GM19463 (cell line): ENCODE measurements around the gene COPS9.

ENCODE experiments used
- ATAC-seq: cut with Tn5 transposase; IDR thresholded peaks from one replicate; pipeline ENCODE4 v1.9.1; 2021; ENCODE audit warnings: mild to moderate bottlenecking, moderate library complexity; ENCODE audit not compliant: unreplicated experiment

COPS9 gene

DNA sequence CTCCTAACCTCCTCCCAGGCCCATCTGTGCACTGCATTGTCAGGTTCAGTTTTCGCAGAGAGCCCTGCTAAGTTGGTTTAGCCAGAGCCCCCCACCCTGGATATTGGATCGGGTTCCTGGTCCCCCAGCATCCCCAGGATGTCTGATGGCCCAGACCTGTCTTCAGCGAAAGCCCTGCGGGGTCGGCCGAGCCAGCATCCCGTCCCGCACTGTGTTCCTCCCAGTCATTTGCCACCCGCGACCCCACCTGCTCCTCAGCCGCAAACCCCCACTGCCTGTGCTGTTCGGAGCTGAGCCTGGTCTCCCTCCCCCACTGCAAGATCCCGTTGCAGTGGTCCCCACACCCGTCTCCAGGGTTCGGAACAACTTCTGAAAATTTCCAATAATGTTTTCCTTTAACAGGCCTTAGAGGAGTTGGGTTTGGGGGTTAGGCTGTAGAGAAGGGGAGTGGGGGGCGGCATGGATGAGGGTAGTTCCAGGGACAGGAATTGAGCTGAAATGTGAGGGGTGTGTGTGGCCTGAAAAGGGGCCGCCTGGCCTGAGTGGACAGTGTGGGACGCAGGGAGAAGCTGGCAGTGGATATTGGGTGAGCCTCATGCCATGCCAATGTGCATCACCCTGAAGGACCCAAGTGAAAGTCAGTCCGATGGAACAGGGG, 1.6 kb upstream of the COPS9 start:
- ATAC-seq, result no peak

DNA sequence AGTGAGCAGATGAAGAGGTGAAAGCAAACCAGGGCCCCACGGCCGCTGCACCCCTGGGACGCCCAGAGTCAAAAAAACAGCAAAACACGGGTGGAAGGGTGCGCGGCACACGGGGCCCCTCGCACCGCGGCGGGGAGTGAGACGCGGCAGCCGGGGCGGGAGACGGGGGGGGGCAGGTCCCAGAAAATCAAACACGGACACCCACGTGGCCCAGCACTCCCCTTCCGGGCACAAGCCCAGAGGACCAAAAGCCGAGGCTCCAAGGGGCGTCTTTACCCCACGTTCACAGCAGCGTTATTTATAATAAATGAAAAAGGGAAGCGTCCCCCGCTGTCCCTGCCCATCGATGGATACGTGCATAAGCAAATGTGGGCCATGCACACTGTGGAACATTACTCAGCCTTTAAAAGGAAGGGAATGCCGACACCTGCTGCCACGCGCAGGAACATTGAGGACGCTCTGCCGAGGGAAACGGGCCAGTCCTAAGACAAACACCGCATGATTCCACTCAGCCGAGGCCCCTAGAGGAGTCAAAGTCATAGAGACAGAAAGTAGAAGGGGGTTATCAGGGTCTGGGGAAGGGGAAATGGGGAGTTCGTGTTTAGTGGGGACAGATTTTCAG, 677 bp upstream of the COPS9 start:
- peak; percentile 17 for ATAC-seq

DNA sequence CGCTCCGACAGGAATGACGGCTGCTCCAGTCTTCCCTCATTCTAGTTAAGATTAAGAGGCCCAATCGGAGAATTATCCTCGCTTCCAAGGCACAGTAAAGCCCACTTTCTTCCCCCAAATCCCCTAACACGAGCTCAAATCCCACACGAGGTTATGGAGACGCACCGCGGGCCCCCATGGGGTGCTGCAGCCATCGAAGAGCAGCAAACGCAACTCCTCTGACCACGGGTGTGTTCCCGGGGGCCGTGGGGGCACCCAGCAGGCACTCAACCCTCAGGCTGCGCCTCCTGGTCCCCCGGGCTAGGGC, 446 bp downstream of the COPS9 start:
- ATAC-seq, result peak; percentile 10

DNA sequence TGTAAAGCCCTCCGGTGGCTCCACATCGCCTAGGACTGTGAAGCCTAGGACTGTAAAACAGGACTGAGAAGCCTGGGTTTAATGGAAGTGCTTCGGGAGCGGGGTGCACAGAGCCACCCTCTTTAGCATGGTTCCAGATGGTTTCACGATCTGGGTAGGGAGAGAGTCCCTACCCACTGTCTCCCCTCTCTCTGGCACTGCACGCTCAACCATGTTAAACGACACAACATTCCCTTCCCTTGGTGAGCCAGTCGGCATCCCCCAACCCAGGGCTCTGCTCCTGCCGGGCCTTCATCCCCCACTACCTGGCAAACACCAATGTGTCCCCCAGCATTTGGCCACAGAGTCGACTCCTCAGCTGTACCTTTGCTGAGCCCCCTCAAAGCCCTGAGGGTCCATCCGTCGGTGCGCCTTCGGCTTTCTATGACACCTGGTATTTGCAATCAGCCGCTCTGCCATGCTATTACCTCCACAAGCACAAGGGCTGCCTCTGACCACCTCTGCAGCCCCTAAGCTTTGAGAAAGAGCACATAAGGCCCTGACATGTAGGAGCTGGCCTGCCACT, 1.1 kb downstream of the COPS9 start:
- no peak for ATAC-seq

DNA sequence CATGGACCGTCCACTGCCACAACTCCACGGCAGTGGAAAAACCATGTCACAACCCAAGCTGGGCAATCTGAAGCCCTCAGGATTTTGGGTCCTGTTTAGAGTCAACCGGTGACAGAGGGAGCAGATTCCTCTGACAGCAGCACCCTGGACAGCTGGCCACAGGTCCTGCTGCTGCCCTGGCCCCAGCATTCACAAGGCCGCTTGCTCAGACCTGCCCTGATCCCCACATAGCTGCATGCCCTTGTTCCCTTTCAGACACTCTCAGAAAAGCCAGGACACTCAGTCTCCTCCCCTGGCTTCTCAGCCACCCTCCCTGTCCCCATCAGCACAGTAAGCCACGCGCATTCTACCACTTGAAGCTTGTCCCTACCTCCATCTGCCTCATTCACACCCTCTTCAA, 1.6 kb downstream of the COPS9 start:
- ATAC-seq, result no peak

DNA sequence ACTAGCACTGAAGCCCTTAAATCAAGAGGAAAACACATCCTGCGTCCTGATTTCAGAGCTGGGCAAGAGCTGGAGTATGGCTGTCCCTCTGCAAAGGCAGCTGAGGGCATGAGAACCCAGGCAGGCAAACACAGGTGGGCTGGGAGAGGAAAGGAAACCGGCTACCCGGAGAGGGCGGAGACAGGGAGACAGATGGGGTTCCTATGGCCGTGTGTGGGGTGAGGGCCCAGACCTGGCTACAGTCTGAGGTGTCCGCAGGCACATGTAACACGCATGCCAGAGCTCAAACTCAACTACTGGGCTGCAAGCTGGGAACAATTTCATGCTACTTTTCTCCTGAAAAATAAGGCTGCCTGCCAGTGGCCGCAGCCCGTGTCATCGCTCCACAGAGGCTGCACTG, 2.7 kb downstream of the COPS9 start:
- ATAC-seq, result no peak

DNA sequence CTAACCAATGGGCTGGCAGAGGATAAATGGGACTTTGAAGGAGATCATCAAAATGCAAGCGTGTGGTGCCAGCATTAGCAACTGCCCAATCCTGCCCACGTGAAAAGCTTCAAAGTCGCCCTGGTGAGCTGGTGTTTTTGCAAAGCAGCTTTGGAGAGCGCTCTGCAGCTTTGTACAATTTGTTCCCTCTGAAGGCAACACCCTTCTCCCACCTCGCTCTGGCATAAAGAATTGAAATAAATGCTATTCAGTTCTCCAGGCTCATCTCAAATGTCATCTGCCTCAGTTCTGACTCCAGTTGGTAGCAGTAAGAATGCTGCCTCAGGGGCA, 3.5 kb downstream of the COPS9 start:
- ATAC-seq, result no peak

DNA sequence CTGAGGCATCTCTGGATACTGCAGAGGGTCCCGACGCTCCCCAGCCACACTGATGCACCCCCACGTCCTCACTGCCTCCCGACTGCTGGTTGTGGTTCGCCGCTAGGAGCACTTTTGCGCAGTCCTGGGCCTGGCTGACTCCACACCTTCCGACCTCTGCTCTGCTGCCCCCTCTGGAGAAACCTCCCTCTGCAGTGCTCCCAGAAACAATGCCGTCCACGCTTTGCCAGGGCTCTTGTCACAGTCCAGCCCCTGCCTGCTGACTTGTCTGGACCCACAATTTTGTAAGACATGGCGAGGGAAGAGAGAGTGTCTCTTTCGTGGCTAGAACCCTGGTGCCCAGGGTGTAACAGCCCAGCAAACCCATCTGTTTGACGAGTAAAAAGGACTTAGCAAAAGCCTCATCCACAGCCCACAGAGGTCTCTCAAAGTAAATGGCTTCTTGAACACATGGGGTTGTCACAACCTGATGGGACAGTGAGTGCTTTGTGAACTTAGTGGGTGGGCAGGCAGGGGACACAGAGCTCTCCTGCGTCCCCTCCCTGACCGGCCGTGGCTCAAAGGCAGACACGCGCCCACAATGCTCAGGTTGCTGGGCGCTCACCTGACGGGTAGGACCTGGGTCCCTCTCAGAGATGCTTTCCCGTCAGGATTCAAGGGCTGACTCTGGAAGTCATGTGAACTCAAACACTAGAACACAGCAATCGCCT, 4.0 kb downstream of the COPS9 start:
- no peak for ATAC-seq

DNA sequence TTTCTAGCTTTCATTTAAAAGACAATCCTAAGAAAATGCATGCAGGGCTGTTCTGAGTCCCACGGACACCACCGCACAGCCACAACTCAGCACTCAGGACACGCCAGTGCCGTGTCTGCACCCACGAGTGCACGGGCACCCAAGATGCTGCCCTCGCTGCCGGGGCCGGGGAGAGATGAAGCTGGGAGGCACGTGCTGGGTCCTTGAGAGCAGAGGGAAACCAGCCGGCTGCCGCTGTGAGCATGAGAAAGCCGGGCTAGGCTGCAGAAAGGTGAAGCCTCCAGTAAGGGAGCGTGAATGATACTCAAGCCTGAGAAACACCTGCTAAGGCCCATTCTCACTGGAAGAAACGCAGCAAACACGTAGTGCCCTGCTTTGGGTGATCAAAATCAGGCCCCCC, 4.8 kb downstream of the COPS9 start:
- no peak for ATAC-seq

DNA sequence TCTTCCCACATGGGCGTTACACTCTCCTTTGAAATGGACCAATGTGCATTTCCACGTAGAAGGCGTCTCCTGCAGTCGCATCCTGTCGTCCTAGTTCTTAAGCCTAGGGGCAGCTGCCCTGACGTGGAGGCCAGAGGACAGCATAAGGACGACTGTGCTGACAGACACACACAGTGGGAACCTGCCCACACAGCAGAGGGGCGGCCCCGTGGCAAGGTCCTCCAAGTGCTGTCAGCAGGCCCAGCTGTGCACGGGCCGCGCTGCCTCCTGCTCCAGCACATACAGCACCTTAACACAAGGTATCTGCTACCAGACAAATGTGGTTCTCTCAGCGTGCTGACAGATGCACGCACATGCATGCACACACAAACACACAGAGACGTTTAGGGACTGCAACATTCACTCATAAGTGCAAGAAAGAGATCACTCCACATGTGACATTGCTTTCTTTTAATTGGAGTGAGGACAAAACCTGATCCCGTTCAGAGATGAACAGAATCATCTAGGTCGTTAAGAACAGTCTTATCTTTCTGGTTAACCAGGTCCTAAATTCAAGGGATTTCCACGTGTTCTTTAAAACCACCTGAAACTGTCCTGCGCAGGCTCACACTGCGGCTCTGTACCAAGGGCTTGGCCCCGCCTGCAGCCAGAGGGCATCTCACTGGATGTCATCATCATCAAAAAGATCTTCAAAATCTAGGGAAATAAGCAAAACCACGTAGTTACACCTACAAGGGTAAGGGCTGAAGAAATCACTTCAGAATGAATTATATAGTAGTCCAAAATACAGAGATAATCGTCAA, 5.5 kb downstream of the COPS9 start:
- ATAC-seq, result no peak

DNA sequence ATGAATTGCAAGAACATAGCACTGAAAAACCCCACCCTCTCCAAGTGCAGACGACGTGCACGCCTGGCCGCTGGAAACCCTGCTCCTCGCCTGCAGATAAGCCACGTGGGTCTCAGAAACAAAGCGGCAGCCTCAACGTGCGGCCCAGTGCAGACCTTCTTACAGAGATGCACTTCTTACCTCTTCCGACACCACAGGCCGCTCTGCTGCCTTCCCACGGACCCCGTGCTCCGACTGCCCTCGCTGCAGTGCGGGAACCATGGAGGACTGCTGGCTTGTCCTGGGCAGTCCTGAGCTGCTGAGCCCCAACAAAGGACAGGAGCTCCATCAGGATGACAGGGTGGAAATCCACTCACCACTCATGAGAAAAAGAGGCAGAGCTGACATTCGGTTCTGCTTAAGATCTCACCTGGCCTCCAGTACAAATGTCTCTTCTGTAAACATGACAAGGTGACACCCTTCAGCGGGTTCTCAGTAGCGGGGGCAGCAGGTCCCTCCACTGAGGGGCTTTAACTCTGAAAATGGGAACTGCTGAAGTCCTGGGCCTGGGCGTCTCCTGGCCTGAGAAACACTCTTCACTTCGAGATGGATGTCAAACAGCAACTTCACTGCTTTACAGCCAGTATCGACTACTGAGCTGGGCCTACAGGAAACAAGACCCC, 6.2 kb downstream of the COPS9 start:
- ATAC-seq, result no peak

DNA sequence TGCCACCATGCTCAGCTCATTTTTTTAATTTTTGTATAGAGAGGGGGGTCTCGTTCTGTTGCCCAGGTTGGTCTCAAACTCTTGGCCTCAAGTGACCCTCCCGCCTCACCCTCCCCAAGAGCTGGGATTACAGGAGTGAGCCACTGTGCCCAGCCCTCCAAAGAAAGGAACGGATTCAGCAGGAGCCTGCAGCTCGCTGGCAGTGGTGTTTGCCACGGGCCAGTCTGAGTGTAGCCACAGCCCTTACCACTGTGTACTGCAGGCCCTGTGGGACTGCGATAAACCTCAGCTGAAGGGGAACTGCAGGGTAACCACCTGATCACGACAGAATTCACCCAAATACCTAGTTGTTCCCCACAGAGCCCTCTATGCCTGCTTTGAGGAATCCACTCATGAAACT, 6.8 kb downstream of the COPS9 start:
- ATAC-seq, result no peak

DNA sequence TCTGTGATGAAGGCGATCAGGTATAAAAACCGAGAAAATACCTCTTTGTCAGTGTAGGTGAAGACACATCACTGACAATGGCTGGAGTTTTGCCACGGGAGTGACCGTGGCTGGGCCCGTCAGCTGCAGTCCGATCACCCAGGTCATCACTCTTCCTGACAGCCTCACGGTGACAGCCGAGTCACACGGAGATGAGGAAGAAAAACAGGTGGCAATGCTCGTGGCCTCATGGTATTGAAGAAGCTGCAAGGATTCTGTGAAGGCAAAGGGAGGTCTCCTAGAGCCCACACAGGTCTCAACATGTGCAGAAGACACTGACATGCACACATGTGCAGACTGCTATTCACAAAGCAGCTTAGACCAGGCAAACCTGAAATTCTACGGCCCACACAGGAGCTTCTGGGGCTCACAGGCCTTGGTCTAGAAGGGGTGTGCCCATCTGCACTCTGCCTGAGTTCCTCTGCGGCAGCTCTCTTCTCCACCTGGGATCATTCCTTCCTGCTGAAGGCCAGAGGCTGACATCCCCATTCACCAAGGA, 7.4 kb downstream of the COPS9 start:
- no peak for ATAC-seq

DNA sequence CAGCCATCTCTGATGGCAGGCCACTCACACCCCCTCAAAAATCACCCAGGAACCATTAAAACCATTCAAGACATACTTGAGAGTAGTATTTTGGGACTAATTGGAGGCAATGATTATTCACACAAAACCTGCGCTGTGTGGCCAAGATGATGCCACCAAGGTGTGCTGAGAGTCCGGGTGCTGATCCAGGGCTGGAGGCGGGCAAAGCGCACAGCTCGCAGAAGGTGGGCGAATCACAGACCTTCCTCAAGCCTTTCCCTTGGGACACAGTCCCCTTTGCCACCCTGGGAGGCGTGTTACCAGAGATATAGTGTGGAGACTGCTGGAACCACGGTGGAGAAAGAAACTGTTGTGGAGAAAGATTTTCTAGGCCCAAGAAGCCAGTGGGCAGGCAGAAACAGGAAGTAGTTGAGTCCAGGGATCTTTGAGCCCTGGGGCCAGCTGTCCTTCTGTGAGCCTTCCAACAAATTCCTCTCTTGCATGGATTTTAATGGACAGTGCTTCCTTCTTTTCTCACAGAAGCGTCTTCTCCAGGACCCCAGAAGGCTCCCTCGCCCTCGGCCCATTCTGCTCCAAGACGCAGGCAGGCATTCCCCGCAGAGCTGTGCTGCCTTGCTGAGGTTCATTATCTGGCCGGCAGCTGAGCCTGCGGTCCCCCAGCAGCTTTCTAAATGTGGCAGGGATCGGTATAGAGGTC, 8.0 kb downstream of the COPS9 start:
- no peak for ATAC-seq

DNA sequence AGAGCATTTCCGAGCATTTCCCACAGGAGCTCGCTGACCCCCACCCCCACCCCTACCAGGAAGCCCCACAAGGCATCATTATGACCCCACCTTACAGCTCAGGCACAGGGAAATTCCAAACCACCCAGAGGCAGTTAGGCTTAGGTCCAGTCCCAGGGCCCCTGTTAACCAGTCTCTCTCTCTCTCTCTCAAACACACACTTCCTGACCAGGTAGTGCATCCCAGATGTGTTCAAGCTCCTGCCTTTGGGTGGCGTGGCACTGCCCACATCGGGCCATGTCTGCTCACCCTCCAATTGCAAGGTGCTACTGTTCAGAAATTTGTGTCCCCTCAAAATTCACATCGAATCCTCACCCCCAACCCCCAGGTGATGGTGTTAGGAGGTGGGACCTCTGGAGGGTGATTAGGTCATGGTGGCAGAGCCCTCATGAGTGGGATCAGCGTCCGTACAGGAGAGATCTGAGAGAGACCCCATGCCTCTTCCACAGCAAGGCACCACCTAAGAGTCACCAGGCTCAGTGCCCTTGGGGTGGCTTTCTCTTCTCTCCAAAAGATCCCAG, 8.8 kb downstream of the COPS9 start:
- no peak for ATAC-seq

DNA sequence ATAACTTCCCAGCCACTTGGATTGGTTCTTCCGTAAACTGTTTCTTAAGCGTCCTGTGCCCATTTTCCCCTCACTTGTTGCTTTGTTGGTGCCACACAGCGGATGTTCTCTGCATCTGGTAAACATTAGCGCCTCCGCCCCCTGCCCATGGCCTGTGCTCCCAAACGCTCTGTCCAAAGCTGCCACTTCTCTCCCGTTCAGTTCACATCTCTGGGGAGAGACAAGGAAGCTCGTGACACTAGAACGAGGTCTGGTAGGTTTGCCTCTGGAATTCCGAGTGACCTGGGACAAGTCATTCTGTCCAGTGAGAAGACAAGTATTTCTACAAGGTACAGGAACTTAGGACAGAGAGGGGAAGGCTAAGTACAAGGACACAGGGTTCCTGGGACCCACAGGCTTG, 9.4 kb downstream of the COPS9 start:
- no peak for ATAC-seq

DNA sequence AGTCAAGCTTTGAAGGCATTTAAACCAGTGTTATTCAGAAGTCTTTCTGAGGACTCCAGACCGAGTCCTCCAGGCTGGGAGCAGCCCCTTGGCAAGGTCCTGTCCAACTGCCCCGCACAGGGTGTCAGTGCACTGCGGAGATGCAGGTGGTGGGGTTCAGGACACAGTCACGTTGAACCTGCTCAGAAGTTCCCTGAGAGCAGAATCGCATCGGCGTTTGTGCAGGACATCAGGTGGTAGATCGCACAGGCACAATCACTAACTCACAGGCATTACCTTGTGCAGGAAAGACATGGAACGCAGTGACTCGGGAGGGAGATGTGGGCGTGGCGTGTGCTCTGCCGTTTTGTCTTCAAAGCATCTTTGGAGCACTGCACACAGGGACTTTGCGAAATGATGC, 10.4 kb downstream of the COPS9 start:
- ATAC-seq, result no peak

DNA sequence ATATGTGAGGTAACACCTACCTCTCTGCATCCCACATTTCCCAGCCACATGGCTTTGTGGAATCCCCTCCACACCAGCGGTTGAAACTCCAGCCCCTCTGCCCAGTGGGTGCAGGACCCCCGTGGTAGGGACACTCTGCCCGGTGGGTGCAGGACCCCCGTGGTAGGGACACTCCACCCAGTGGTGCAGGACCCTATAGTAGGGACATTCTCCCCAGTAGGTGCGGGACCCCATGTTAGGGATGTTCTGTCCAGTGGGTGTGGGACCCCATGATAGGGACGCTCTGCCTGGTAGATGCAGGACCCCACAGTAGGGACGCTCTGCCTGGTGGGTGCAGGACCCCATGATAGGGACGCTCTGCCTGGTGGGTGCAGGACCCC, 11.5 kb downstream of the COPS9 start:
- no peak for ATAC-seq

DNA sequence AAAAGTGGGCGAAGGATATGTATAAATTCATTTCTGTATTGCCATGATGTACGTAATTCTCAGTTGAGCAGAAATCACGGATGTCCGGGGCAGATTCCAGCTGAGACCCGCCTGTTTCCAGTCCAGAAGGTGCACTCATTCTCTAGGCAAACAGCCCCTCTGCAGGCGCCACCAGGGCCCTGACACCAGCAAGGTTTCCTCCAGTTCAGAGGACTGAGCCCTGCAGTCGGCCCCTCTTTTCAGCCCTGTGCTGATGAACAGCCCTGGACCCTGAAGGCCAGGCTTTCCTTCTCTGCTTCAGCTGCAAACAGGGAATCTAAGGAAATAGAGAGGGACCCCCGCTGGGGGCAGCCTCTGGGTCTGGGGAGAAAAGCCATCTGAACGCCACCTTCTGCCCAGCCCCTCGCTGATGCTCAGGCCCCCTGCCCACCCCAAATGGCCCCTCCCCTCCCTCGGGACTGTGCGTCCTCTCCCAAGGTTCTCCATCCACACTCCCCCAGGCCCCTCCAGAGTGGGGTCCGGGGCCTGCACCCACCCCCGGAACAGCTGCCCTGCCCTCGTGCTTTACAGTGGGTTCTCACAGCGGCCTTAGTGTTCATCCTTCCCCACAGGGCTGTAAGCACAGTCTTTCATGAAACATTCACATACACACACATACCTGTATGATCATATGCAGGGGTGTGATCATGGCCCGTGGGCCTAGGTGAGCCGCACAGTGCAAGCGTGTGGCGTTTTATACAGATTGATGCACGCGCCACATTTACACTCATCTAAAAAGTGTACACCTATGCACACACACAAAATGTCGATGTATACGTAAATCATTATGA, 12.1 kb downstream of the COPS9 start:
- ATAC-seq, result no peak
